Thyroid gland (tissue), 4 donors: ENCODE results near the gene ZBTB12. TPM values are rescaled to one million over a fixed set of nuclear protein-coding genes. Genes with fewer than 3 reads are reported as not detected.

Experiments used
- DNase-seq, 2 donors: peaks; one replicate each; pipeline ENCODE4 v3.0.0-alpha.2; 2019
- H3K27ac ChIP-seq, 3 donors: fragments of 200-600 bp; sonication (generic); 1 replicate in 2 of 3; 2 replicates in 1 of 3; pipeline ENCODE4 v1.5.1; 2016 to 2019; ENCODE audit warnings: mild to moderate bottlenecking in 1 of 3, moderate library complexity in 1 of 3
- H3K27me3 ChIP-seq: fragments of 200-600 bp; sonication (generic); one replicate; pipeline ENCODE4 v1.5.1; 2019
- H3K36me3 ChIP-seq, 2 donors: fragments of 200-600 bp; sonication (generic); one replicate each; pipeline ENCODE4 v1.5.1; 2016 to 2019
- H3K4me1 ChIP-seq, 2 donors: fragments of 200-600 bp; sonication (generic); one replicate each; pipeline ENCODE4 v1.5.1; 2017 to 2019
- H3K4me3 ChIP-seq, 3 donors: fragments of 200-600 bp; sonication (generic); replicated peaks in 1 of 3; 1 replicate in 2 of 3; 2 replicates in 1 of 3; pipeline ENCODE4 v1.5.1; 2016; ENCODE audit warnings: mild to moderate bottlenecking in 1 of 3
- H3K9me3 ChIP-seq: fragments of 200-600 bp; sonication (generic); one replicate; pipeline ENCODE4 v1.5.1; 2017
- POLR2A ChIP-seq, 2 donors: fragments of 450-650 bp; IDR thresholded peaks; one replicate each; pipeline ENCODE4 v1.6.1; 2017; ENCODE audit warnings: antibody characterized with exemption in 2 of 2, mild to moderate bottlenecking in 2 of 2, moderate library complexity in 1 of 2
- WGBS, 2 donors: methylation state at CpG; one replicate each; pipeline ENCODE4 v1.1.5; 2017; 5-methylcytosine and 5-hydroxymethylcytosine counted together
- intact Hi-C: fragments of 100-400 bp; cut with DNase I; formaldehyde crosslinking; loops from one replicate; pipeline ENCODE4 v1.15.1; 2023
- total RNA-seq, 4 donors: library from RNA; depleted of rRNA; stranded (reverse); fragments of >200 nt; gene quantifications; one replicate each; pipeline ENCODE4 v1.2.3, GENCODE V29; 2016
- TF ChIP-seq, protein P1 (sequence below), 6 experiments: fragments of 200-600 bp in 3 of 6; fragments of 450-650 bp in 3 of 6; sonication (generic) in 3 of 6; IDR thresholded peaks; one replicate each; pipeline ENCODE4 v1.5.1; 2016 to 2019; ENCODE audit warnings: antibody characterized with exemption in 6 of 6, mild to moderate bottlenecking in 2 of 6, inconsistent platforms in 1 of 6, moderate library complexity in 1 of 6

Gene ZBTB12
- total RNA-seq, 4 donors from 2014 or later, result 0.94 to 2.9 (median 1.5) TPM

DNA sequence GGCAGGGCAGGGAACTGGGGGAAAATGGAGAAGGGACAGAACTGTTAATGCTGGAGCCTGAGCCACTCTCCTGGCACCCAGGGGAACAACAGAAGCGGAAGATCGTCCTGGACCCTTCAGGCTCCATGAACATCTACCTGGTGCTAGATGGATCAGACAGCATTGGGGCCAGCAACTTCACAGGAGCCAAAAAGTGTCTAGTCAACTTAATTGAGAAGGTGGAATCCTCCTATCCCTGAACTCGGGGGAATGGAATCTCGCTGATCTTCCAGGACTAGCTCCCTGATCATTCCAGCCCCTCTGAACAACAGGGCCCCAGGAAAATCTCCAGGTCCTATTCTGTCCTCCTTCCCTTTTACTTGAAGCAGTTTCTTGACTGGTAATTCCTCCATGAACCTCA, 46.0 kb upstream of the ZBTB12 start:
- Histone ChIP-seq H3K27me3 (no peaks in the 10 kb centered on the region), H3K27ac (no peak overlapping the region), H3K36me3 (peaks cover 11 to 15% of the 10 kb centered on the region in 2 donors), H3K9me3 (no peaks in the 10 kb centered on the region), H3K4me3 (no peak overlapping the region), H3K4me1 (peaks cover 0 to 19% of the 10 kb centered on the region in 2 donors)
- DNase-seq, result no peak
- 81 to 95% methylated on average over 4 of the region's 4 CpGs for WGBS, 2 donors
- intact Hi-C loops, result no loop called here
- TF ChIP-seq, protein P1, sequence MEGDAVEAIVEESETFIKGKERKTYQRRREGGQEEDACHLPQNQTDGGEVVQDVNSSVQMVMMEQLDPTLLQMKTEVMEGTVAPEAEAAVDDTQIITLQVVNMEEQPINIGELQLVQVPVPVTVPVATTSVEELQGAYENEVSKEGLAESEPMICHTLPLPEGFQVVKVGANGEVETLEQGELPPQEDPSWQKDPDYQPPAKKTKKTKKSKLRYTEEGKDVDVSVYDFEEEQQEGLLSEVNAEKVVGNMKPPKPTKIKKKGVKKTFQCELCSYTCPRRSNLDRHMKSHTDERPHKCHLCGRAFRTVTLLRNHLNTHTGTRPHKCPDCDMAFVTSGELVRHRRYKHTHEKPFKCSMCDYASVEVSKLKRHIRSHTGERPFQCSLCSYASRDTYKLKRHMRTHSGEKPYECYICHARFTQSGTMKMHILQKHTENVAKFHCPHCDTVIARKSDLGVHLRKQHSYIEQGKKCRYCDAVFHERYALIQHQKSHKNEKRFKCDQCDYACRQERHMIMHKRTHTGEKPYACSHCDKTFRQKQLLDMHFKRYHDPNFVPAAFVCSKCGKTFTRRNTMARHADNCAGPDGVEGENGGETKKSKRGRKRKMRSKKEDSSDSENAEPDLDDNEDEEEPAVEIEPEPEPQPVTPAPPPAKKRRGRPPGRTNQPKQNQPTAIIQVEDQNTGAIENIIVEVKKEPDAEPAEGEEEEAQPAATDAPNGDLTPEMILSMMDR (IDR thresholded peaks at IDR 0.05), result no peak
- TF ChIP-seq POLR2A (IDR thresholded peaks at IDR 0.05), result no peak

DNA sequence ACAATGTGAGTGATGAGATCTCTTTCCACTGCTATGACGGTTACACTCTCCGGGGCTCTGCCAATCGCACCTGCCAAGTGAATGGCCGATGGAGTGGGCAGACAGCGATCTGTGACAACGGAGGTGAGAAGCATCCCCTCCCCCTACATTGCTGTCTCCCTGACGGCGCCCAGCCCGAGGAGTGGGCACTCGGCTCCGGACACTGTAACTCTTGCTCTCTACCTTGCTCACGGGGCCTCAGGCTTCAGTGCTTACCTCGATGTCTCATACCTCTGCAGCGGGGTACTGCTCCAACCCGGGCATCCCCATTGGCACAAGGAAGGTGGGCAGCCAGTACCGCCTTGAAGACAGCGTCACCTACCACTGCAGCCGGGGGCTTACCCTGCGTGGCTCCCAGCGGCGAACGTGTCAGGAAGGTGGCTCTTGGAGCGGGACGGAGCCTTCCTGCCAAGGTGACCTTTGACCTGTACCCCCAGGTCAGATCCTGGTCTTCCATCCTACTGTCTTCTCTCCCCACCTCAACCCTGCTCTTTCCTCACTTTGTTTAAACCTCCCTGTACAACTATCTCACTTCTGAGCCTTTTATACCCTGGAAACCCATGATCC, 45.3 kb upstream of the ZBTB12 start:
- Histone ChIP-seq H3K4me1 (peaks cover 0 to 19% of the 10 kb centered on the region in 2 donors), H3K27ac (no peak overlapping the region), H3K4me3 (no peak overlapping the region), H3K9me3 (no peaks in the 10 kb centered on the region), H3K36me3 (peaks cover 9 to 11% of the 10 kb centered on the region in 2 donors), H3K27me3 (no peaks in the 10 kb centered on the region)
- intact Hi-C loops, result no loop called here
- no peak for DNase-seq
- TF ChIP-seq, protein P1 (IDR thresholded peaks at IDR 0.05), result no peak
- no peak for TF ChIP-seq POLR2A (IDR thresholded peaks at IDR 0.05)
- 73 to 84% methylated on average over 9 to 24 of the region's 24 CpGs for WGBS, 2 donors

DNA sequence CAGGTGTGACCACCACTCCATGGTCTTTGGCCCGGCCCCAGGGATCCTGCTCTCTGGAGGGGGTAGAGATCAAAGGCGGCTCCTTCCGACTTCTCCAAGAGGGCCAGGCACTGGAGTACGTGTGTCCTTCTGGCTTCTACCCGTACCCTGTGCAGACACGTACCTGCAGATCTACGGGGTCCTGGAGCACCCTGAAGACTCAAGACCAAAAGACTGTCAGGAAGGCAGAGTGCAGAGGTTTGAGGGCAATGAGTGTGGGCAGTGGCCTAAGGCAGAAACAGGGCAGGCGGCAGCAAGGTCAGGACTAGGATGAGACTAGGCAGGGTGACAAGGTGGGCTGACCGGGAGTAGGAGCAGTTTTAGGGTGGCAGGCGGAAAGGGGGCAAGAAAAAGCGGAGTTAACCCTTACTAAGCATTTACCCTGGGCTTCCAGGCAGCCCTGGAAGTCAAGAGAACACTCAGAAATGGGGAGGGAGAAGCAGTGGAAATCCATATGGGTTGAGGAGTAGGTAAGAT, 44.5 kb upstream of the ZBTB12 start:
- Histone ChIP-seq H3K27me3 (no peaks in the 10 kb centered on the region), H3K4me3 (peak overlapping the region in 1 of 3 donors; percentile 12), H3K9me3 (no peaks in the 10 kb centered on the region), H3K4me1 (peaks cover 0 to 19% of the 10 kb centered on the region in 2 donors), H3K36me3 (peaks cover 2 to 4% of the 10 kb centered on the region in 2 donors), H3K27ac (peak overlapping the region in 2 of 3 donors; percentile 74 to 87)
- no peak for DNase-seq
- 71 to 79% methylated on average over 11 of the region's 11 CpGs for WGBS, 2 donors
- intact Hi-C loops, result no loop called here
- TF ChIP-seq, protein P1 (IDR thresholded peaks at IDR 0.05), result no peak
- TF ChIP-seq POLR2A (IDR thresholded peaks at IDR 0.05), result no peak

DNA sequence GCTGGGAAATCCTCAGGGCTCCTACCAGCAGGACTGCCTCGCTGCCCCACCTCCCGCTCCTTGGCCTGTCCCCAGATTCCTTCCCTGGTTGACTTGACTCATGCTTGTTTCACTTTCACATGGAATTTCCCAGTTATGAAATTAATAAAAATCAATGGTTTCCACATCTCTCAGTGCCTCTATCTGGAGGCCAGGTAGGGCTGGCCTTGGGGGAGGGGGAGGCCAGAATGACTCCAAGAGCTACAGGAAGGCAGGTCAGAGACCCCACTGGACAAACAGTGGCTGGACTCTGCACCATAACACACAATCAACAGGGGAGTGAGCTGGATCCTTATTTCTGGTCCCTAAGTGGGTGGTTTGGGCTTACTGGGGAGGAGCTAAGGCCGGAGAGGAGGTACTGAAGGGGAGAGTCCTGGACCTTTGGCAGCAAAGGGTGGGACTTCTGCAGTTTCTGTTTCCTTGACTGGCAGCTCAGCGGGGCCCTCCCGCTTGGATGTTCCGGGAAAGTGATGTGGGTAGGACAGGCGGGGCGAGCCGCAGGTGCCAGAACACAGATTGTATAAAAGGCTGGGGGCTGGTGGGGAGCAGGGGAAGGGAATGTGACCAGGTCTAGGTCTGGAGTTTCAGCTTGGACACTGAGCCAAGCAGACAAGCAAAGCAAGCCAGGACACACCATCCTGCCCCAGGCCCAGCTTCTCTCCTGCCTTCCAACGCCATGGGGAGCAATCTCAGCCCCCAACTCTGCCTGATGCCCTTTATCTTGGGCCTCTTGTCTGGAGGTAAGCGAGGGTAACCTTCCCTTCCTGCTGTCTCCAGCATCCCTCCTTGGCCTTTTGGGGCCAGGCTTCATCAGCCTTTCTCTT, 43.9 kb upstream of the ZBTB12 start, which contains the start of gene CFB:
TSS of gene CFB (plus strand) at position 589 of the 863 bp plus-strand sequence. CDS start at position 716, 127 bp downstream.
- peaks cover 0 to 19% of the 10 kb centered on the region in 2 donors for H3K4me1 ChIP-seq
- DNase-seq, result peak; percentile 70 to 81
- H3K27ac ChIP-seq, result peak within 1 kb of the TSS; percentile 74 to 87 (median 75)
- no peaks in the 10 kb centered on the region for H3K27me3 ChIP-seq
- WGBS, 2 donors, result 33 to 50% methylated on average over 11 of the region's 11 CpGs
- H3K4me3 ChIP-seq, result peak within 1 kb of the TSS in 1 of 3 donors; percentile 12
- H3K9me3 ChIP-seq, result no peaks in the 10 kb centered on the region
- TF ChIP-seq POLR2A (IDR thresholded peaks at IDR 0.05), result peak in 1 of 2 donors; percentile 14
- TF ChIP-seq, protein P1 (IDR thresholded peaks at IDR 0.05), result no peak
- intact Hi-C loops, result no loop called here
- no peaks in the 10 kb centered on the region for H3K36me3 ChIP-seq
